ENCODE results near the gene FXYD6.

DNA sequence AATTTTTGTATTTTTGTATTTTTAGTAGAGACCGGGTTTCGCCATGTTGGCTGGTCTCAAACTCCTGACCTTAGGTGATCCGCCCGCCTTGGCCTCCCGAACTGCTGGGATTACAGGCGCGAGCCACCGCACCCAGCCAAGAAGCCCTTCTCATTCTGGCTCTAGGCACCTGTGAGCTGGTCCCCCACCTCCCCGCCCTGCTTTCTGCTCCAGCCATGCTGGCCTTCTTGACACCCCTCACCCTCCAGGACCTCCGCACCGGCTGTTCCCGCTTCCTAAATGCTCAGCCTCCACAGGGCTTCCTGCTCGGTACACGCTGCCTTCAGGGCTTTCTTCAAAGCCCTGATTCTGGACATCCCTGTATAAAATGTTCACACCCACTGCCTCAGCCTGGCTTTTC lies 46.4 kb downstream of the FXYD6 start:
- no peak for TF ChIP-seq GATA3 (IDR thresholded peaks at IDR 0.05; ENCODE audit: low read depth, low read length)
- no peak for TF ChIP-seq GATA2 (IDR thresholded peaks at IDR 0.05; ENCODE audit: low read depth, low read length)
